Nephron progenitor cell (in vitro differentiated cells): ENCODE data around the gene PLCG2.

Source experiments
- DNase-seq: peaks from one replicate; pipeline ENCODE4 v3.0.0; 2021
- H3K27ac Mint-ChIP-seq: 2 replicates; pipeline ENCODE4 v1.8.0; 2021; ENCODE audit warnings: mild to moderate bottlenecking, moderate library complexity, mixed read lengths
- H3K27me3 Mint-ChIP-seq: 2 replicates; pipeline ENCODE4 v1.8.0; 2021; ENCODE audit warnings: mild to moderate bottlenecking, low read depth, mixed read lengths; ENCODE audit not compliant: poor library complexity
- H3K36me3 Mint-ChIP-seq: 2 replicates; pipeline ENCODE4 v1.8.0; 2021; ENCODE audit warnings: low read depth, mixed read lengths
- H3K4me1 Mint-ChIP-seq: 2 replicates; pipeline ENCODE4 v1.8.0; 2021; ENCODE audit warnings: mixed read lengths
- H3K4me3 Mint-ChIP-seq: 2 replicates; pipeline ENCODE4 v1.8.0; 2021; ENCODE audit warnings: mild to moderate bottlenecking, moderate library complexity, mixed read lengths
- H3K9me3 Mint-ChIP-seq: 2 replicates; pipeline ENCODE4 v1.8.0; 2021; ENCODE audit warnings: mild to moderate bottlenecking, moderate library complexity, mixed read lengths
- TF ChIP-seq, protein P1 (sequence below): fragments of 200-600 bp; sonication (generic); IDR thresholded peaks from 2 replicates; pipeline ENCODE4 v1.5.0; 2021; ENCODE audit warnings: antibody characterized with exemption

PLCG2 gene

DNA sequence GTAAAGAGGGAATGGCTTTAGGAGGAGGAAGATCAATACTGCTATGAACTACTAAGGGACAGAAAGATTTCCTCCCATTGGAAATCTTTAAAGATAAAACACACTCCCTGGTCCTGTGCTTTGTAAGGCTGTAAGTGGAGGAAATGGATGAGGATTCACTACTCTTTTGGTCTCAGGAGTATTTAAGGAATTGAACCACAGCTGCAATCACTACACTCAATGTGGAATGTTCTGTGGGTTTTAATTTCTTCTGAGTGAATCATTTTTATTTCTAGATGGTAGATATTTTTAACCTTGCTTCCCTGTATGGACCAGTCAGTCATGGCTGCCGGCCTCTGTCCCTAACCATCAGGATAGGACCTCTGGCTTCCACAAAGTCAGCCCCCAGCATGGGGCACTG is 166.6 kb downstream of the PLCG2 start:
- Mint-ChIP-seq H3K4me3 (no peak overlapping the region), H3K9me3 (peaks cover 2% of the 10 kb centered on the region), H3K27me3 (no peaks in the 10 kb centered on the region), H3K27ac (no peak overlapping the region), H3K4me1 (peaks cover 19% of the 10 kb centered on the region), H3K36me3 (peaks cover 21% of the 10 kb centered on the region)
- TF ChIP-seq, protein P1, sequence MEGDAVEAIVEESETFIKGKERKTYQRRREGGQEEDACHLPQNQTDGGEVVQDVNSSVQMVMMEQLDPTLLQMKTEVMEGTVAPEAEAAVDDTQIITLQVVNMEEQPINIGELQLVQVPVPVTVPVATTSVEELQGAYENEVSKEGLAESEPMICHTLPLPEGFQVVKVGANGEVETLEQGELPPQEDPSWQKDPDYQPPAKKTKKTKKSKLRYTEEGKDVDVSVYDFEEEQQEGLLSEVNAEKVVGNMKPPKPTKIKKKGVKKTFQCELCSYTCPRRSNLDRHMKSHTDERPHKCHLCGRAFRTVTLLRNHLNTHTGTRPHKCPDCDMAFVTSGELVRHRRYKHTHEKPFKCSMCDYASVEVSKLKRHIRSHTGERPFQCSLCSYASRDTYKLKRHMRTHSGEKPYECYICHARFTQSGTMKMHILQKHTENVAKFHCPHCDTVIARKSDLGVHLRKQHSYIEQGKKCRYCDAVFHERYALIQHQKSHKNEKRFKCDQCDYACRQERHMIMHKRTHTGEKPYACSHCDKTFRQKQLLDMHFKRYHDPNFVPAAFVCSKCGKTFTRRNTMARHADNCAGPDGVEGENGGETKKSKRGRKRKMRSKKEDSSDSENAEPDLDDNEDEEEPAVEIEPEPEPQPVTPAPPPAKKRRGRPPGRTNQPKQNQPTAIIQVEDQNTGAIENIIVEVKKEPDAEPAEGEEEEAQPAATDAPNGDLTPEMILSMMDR = no peak
- no peak for DNase-seq

DNA sequence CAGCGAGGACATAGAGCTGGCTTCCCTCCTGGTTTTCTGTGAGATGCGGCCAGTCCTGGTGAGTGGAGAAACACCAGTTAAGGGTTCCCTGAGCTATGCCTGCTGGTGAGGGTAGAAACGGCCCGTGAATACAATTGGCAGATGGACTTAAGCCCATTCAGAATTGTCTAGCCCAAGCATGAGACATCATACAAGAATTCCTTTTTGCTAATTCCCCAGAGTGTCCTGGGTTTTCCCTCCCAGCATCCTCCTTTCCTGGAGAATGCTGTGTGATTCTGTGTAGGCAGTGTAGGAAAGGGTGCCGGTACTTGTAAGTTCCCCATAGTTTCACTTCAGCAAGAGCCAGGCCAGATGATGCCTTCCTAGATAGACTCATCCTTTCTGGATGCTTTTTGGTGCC is 167.1 kb downstream of the PLCG2 start:
- Mint-ChIP-seq H3K27ac (no peak overlapping the region), H3K4me1 (peaks cover 15% of the 10 kb centered on the region), H3K27me3 (no peaks in the 10 kb centered on the region), H3K36me3 (peaks cover 21% of the 10 kb centered on the region), H3K4me3 (no peak overlapping the region), H3K9me3 (peaks cover 6% of the 10 kb centered on the region)
- TF ChIP-seq, protein P1 = no peak
- DNase-seq = no peak

DNA sequence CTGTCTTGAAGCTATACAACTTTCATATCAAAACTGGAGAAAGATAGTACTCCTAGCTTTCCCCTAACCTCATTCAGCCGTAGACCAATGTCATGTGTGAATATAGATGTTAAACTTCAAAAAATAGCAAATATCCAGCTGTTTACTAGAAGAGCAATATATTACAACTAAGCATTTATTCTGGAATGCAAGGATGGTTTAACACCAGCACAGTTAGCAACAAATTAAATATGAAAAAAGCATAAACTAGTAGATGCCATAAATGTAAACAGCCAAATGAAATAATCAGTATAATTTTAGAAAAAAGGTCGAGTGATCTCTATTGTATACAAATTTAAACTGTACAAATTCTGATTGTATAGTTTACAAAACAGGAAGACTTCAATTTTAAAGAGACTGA is 172.5 kb downstream of the PLCG2 start:
- H3K4me3 Mint-ChIP-seq = no peak overlapping the region
- H3K9me3 Mint-ChIP-seq = peaks cover 17% of the 10 kb centered on the region
- H3K27me3 Mint-ChIP-seq = peaks cover 9% of the 10 kb centered on the region
- DNase-seq = no peak
- H3K4me1 Mint-ChIP-seq = peaks cover 19% of the 10 kb centered on the region
- TF ChIP-seq, protein P1 = no peak
- H3K36me3 Mint-ChIP-seq = peaks cover 25% of the 10 kb centered on the region
- no peak overlapping the region for H3K27ac Mint-ChIP-seq

DNA sequence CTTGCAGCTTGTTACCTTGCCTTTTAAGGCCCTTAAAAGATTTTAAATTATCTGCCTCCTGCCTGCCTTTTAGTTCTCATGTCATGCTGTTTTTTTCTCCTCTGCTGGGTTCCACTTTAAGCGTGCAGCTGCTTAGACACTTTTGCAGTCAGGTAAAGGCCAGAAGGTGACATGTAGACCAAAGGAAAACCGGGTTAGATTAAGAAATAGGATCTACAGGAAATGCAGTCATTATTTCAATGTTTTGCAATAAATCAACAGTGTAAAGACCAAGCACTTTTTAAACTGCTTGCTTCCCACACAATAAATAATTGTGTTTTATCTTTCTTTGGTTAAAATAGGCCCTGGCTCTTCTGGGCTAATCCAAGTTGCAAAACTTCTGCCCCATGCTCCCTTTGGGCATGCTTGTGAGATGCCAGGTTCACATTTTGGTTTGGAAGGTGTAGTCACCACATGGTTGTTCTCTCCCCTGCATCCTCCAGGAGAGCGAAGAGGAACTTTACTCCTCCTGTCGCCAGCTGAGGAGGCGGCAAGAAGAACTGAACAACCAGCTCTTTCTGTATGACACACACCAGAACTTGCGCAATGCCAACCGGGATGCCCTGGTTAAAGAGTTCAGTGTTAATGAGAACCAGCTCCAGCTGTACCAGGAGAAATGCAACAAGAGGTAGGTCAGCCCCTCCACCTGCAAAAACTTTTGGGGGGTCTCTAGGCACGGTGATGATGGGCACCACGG is 177.3 kb downstream of the PLCG2 start:
- Mint-ChIP-seq H3K9me3 (peaks cover 9% of the 10 kb centered on the region), H3K36me3 (peaks cover 15% of the 10 kb centered on the region), H3K4me3 (no peak overlapping the region), H3K27ac (peak overlapping the region; percentile 43), H3K4me1 (peaks cover 20% of the 10 kb centered on the region), H3K27me3 (peaks cover 9% of the 10 kb centered on the region)
- DNase-seq = no peak
- TF ChIP-seq, protein P1 = no peak

DNA sequence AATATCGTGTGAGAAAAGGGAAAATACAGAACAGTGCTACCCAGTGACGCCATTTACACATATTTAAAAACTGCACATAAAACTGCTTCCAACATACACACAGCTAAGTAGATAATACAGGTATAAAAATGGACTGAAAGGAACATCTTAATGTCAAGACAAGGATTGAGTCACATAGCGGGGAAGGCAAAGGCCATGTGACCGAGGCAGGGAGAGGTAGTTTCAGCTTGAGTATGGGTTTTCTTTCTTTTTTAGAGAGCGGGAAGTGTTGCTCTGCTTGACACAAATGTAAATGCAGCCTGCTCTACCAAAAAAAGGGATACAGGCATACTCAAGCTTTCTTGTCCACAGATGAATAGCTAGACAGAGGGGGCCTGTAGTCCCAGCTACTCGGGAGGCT is 185.7 kb downstream of the PLCG2 start:
- DNase-seq = no peak
- TF ChIP-seq, protein P1 = no peak
- Mint-ChIP-seq H3K4me1 (no peaks in the 10 kb centered on the region), H3K9me3 (peaks cover 43% of the 10 kb centered on the region), H3K4me3 (no peak overlapping the region), H3K36me3 (no peaks in the 10 kb centered on the region), H3K27me3 (no peaks in the 10 kb centered on the region), H3K27ac (no peak overlapping the region)

DNA sequence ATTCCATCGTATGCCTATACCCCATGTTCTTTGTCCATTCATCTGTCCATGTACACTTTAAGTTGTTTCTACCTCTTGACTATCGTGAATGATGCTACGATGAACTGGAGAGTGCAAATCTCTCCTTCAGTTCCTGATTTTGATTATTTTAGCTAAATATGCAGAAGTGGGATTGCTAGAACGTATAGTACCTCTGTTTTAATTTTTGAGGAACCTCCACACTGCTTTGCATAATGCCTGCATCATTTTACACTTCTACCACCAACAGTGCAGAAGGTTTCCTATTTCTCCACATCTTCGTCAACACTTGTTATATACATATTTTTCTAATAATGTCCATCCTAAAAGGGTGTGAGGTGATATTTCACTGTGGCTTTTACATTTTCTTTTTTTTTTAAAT is 188.3 kb downstream of the PLCG2 start:
- TF ChIP-seq, protein P1 = no peak
- Mint-ChIP-seq H3K4me3 (no peak overlapping the region), H3K36me3 (no peaks in the 10 kb centered on the region), H3K27me3 (no peaks in the 10 kb centered on the region), H3K9me3 (peaks cover 66% of the 10 kb centered on the region), H3K27ac (no peak overlapping the region), H3K4me1 (no peaks in the 10 kb centered on the region)
- no peak for DNase-seq
